ENCODE results near the gene SLC8B1. TPM values are rescaled to one million over a fixed set of nuclear protein-coding genes. Genes with fewer than 3 reads are reported as not detected.

The SLC8B1 gene
- total RNA-seq, 1 donor from 2014 or later: 9.0 TPM

DNA sequence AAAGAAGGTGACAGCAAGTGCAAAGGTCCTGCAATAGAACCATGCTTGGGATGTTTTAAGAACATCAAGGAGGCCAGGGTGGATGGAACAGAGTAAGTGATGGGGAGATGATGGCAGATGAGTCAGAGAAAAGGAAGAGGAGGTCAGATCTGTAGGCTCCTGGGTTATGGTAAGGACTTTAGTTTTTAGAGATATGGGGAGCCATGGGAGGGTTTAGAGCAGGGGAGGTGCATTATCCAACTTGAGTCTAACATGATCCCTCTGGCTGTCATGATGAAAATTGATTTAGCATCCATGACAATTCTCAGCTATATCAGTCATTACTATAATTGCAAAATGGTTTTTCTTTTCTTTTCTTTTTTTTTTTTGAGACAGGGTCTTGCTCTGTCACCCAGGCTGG is 16.2 kb upstream of the SLC8B1 start:
- TF ChIP-seq, protein P1, sequence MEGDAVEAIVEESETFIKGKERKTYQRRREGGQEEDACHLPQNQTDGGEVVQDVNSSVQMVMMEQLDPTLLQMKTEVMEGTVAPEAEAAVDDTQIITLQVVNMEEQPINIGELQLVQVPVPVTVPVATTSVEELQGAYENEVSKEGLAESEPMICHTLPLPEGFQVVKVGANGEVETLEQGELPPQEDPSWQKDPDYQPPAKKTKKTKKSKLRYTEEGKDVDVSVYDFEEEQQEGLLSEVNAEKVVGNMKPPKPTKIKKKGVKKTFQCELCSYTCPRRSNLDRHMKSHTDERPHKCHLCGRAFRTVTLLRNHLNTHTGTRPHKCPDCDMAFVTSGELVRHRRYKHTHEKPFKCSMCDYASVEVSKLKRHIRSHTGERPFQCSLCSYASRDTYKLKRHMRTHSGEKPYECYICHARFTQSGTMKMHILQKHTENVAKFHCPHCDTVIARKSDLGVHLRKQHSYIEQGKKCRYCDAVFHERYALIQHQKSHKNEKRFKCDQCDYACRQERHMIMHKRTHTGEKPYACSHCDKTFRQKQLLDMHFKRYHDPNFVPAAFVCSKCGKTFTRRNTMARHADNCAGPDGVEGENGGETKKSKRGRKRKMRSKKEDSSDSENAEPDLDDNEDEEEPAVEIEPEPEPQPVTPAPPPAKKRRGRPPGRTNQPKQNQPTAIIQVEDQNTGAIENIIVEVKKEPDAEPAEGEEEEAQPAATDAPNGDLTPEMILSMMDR (IDR thresholded peaks at IDR 0.05; ENCODE audit: insufficient read depth, low read length, severe bottlenecking): no peak
- Histone ChIP-seq H3K36me3 (ENCODE audit: control insufficient read depth, insufficient read depth, low read length) (no peaks in the 10 kb centered on the region), H3K4me3 (ENCODE audit: low read depth, low read length) (no peak overlapping the region), H3K27me3 (ENCODE audit: control insufficient read depth, insufficient read depth, low read length) (peaks cover 2% of the 10 kb centered on the region)
- FAIRE-seq (no peak), DNase-seq (ENCODE audit: low read depth) (no peak)

DNA sequence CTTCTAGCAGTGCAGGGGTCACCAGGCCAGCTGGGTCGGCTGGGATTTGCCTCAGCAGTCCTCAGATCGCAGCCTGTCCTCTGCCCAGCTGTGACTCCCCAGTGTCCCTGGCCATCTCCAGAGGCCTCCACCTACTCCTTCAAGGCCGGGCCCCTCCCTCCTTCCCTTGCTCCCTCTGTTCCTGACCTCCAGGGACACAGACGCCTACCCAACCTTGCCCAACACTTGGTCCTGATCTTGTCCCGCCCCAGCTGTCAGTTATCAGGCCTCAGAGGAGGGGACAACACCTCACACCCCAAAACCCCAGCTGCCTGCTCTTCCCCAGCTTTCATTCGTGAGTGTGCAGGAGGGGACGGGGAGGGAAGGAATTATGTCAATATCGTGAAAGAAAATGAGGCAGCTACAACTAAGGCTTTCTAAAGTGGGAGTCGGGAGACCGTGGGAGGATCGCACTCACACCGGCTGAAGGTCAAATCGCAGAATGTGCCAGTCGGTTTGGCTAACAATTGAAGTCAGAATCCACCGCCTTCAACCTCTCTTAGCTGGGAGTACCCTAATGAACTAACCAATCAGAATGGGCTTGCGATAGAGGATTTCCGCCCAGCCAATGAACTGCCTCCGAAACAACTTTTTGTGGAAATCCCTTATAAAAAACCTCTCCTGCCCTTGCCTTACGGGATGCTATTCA is 14.1 kb upstream of the SLC8B1 start:
- FAIRE-seq: no peak
- no peak for DNase-seq (ENCODE audit: low read depth)
- Histone ChIP-seq H3K27me3 (ENCODE audit: control insufficient read depth, insufficient read depth, low read length) (peaks cover 2% of the 10 kb centered on the region), H3K36me3 (ENCODE audit: control insufficient read depth, insufficient read depth, low read length) (no peaks in the 10 kb centered on the region), H3K4me3 (ENCODE audit: low read depth, low read length) (no peak overlapping the region)
- TF ChIP-seq, protein P1 (IDR thresholded peaks at IDR 0.05; ENCODE audit: insufficient read depth, low read length, severe bottlenecking): no peak

DNA sequence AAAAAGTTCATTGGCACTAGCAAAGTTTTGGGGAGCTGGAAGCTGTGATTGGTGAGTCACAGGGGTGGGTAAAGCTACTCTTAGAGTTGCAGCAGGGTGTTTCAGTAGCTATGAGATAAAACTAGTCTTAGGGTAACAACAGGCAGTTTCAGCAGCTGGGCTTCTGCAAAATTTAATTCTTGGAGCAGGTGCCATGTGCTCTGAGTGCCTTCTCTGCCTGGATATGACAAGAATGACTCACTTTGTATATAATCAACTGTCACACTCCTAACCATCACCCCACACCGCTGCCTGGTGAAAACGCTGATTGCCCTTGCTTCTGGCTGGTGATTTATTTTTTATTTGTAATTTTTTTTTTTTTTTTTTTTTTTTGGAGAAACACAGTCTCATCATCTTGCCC is 13.0 kb upstream of the SLC8B1 start:
- FAIRE-seq: no peak
- TF ChIP-seq, protein P1 (IDR thresholded peaks at IDR 0.05; ENCODE audit: insufficient read depth, low read length, severe bottlenecking): no peak
- Histone ChIP-seq H3K36me3 (ENCODE audit: control insufficient read depth, insufficient read depth, low read length) (no peaks in the 10 kb centered on the region), H3K4me3 (ENCODE audit: low read depth, low read length) (no peak overlapping the region), H3K27me3 (ENCODE audit: control insufficient read depth, insufficient read depth, low read length) (peaks cover 2% of the 10 kb centered on the region)
- no peak for DNase-seq (ENCODE audit: low read depth)

DNA sequence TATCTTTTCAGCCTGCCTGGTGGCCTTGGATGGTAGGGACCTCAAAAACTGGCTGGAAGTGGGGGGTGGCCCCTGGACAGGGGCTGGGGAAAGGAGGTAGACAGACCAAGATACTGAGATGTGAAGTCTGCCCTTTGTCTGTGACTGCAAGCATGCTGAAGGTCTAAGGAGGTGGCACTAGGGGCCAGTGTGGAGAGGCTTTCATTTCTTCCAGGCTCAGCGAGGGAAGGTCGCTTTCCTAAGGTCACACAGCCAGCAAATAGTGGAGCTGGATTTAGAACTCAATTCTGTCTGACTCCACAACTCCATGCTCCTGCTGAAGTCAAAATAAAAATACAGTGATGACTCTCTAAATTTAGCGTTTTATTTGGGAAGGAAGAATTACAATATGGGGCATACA is 12.2 kb upstream of the SLC8B1 start:
- DNase-seq (ENCODE audit: low read depth): no peak
- Histone ChIP-seq H3K4me3 (ENCODE audit: low read depth, low read length) (no peak overlapping the region), H3K36me3 (ENCODE audit: control insufficient read depth, insufficient read depth, low read length) (no peaks in the 10 kb centered on the region), H3K27me3 (ENCODE audit: control insufficient read depth, insufficient read depth, low read length) (peaks cover 2% of the 10 kb centered on the region)
- TF ChIP-seq, protein P1 (IDR thresholded peaks at IDR 0.05; ENCODE audit: insufficient read depth, low read length, severe bottlenecking): no peak
- FAIRE-seq: no peak

DNA sequence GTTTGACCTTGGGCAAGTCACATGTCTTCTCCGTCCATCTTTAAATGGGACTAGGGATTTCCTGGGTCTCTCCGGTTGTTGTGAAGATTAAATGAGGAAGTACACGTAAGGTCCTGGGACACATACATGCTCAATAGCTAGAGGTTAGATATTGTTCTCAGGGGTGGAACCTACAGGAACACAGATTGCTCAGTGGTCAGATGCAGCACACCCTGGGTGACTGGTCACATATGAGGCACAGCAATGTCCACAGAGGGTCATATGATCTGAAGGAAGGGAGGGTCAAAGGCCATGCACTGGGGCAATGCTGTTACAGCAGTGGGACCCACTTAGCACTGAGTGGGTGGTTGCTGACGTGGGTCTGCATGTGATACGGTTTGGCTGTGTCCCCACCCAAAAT is 11.4 kb upstream of the SLC8B1 start:
- TF ChIP-seq, protein P1 (IDR thresholded peaks at IDR 0.05; ENCODE audit: insufficient read depth, low read length, severe bottlenecking): no peak
- H3K36me3 ChIP-seq (ENCODE audit: control insufficient read depth, insufficient read depth, low read length): no peaks in the 10 kb centered on the region
- DNase-seq (ENCODE audit: low read depth) (no peak), FAIRE-seq (no peak)
- no peak overlapping the region for H3K4me3 ChIP-seq (ENCODE audit: low read depth, low read length)
- H3K27me3 ChIP-seq (ENCODE audit: control insufficient read depth, insufficient read depth, low read length): peaks cover 2% of the 10 kb centered on the region

DNA sequence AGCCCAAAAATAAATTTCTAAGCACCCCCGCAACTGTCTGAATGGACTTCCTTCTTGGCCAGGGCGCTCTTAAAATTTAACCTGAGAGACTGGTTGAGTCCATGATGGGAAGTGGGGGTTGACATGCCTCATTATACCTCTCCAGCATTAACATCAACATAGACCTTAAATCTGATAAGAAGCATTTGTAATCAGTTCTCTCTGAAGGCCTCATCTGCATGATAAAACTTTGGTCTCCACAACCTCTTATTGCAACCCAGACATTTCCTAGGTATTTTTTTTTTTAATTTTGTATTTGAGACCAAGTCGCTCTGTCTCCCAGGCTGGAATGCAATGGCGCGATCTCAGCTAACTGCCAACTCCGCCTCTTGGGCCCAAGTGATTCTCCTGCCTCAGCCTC is 10.4 kb upstream of the SLC8B1 start:
- DNase-seq (ENCODE audit: low read depth) (no peak), FAIRE-seq (no peak)
- no peaks in the 10 kb centered on the region for H3K36me3 ChIP-seq (ENCODE audit: control insufficient read depth, insufficient read depth, low read length)
- H3K27me3 ChIP-seq (ENCODE audit: control insufficient read depth, insufficient read depth, low read length): peaks cover 2% of the 10 kb centered on the region
- H3K4me3 ChIP-seq (ENCODE audit: low read depth, low read length): no peak overlapping the region
- TF ChIP-seq, protein P1 (IDR thresholded peaks at IDR 0.05; ENCODE audit: insufficient read depth, low read length, severe bottlenecking): no peak

Measured in bronchial epithelial cell (primary cell).